Raji (cell line): ENCODE results near the gene ITPR2.

ENCODE experiments used
- POLR2A ChIP-seq: IDR thresholded peaks from 2 replicates; pipeline ENCODE4 v1.6.1; 2011; ENCODE audit warnings: low read depth, low read length, control low read depth; ENCODE audit not compliant: insufficient read depth

The ITPR2 gene

DNA sequence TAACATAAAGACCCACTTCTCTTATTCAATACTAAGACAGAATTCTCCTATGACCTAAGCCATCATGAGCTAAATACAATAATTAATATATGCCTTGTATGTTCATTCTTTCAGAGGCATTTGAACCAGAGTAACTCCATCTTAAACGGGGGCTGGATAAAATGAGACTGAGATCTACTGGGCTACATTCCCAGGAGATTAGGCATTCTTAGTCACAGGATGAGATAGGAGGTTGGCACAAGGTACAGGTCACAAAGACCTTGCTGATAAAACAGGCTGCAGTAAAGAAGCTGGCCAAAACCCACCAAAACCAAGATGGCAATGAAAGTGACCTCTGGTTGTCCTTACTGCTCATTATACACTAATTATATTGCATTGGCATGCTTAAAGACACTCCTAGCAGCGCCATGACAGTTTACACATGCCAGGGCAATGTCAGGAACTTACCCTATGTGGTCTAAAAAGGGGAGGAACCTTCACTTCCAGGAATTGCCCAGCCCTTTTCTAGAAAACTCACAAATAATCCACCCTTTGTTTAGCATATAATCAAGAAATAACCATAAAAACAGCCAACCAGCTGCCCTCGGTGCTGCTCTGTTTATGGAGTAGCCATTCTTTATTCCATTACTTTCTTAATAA, 376.9 kb downstream of the ITPR2 start:
- no peak for TF ChIP-seq POLR2A

DNA sequence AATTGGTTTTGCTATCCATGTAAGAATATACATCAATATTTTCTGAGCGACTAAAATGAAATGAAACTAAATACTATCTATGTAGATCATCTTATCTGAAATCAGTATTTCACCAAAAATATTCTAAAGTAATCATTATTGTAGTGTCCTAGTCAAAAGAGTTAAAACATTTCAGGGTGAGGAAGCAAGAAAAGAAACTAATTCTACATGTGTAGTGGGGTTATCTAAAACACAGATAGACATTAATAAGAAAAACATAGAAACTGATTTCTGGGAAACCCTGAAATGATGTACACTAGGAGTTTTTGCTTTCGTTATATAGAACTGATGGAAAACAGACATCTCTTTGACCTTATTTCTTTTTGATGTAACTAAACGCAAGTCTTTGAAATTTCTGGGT, 379.7 kb downstream of the ITPR2 start:
- TF ChIP-seq POLR2A: no peak

DNA sequence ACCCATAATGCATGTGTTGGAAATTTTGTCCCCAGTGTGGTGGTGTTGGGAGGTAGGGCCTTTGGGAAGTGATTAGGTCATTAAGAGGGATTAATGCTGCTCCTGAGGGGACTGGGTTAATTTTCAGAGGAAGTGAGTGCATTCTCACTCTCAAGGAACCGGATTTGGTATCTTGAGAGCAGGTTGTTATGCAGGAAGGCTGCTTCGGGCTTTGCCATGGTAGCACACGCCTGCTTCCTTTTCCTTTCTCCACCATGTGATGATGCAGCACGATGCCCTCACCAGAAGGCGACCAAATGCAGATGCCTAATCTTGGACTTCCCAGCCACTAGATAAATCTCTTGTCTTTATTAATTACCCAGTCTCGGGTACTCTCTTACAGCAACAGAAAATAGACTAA, 380.5 kb downstream of the ITPR2 start:
- no peak for TF ChIP-seq POLR2A

DNA sequence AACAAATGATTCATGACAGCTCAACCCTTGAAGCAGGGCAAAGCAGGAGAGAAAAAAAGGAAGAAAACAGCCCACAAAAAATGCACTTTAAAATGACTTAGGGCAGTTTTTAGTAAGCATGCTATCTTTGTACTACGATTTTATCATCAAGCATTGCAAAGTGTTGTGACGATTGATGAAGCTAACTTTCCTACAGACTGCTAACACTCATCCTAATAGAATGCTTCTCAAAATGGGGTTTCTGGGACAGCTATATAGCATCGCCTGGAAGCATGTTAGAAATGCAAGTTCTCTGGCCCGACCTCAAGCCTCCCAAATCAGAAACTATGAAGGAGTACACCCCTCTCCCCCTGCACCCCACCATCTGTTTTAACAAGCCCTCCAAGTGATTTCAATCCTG, 381.2 kb downstream of the ITPR2 start:
- no peak for TF ChIP-seq POLR2A

DNA sequence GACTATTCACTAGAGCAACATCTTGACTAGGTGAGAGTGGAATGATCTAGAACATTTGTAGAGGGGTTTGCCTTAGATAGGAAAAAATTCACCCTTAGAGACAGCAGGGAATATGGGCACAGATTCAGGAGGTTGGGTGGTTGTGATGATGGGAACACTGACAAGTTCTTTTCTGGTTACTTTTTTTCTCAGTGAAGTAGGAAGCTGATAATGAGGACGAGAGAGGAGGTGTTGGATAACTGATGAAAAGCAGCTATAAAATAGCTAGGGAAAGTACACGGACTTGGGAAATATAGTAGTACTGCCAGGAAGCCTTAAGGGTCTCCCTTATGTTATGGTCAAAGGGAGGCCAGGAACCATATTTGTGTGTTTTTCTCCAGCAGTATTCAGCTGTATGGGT, 387.1 kb downstream of the ITPR2 start:
- no peak for TF ChIP-seq POLR2A

DNA sequence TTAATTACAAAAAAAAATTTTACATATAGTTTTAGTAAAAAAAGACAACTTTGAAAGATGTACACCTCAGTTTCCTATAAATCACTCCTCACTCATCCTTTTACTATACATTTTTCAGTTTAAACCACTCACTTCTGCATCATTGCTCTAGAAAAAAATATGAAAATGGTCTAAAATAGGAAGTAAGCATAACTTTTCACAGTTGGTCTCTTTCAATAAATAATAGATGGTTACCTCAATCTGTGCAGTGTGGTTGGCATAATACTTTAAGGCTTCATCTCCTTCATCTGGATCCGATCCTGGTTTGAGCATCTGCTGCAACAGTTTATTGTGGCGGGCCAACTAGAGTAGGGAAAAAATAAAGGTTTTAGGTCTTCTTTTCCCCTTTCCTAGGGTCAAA, 389.7 kb downstream of the ITPR2 start:
- no peak for TF ChIP-seq POLR2A

DNA sequence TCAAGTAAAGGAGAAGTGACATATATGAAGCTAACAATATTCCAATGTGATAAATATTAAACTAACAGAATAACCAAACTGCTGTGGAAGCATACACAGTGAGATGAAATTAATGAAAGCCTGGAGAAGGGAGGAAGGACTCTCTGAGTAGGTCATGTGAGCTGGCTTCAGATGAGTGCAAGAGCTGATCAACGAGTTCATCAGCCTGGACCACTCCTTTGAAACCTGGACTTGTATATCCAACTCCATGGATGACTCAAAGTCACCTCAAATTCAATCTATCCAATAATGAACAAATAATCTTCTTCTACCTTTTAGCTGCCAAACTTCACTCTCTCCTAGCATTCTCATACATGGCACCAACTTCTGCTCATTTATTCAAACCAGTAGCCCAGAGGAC, 391.6 kb downstream of the ITPR2 start:
- no peak for TF ChIP-seq POLR2A

DNA sequence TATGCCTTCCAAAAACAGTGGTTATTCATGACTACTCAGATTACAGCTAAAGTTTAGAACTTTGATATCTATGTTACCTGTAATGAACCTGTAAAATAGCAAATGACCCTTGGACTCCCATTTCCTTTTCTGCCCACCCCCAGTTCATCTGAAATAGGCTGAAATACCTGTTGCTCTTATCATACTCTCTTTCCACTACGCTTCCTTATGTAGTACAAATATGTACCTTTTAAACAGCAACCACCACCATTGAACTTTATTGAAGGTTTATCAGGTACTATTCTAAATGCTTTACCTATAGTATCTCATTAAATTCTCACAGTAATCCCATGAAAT, 398.0 kb downstream of the ITPR2 start:
- TF ChIP-seq POLR2A: no peak

DNA sequence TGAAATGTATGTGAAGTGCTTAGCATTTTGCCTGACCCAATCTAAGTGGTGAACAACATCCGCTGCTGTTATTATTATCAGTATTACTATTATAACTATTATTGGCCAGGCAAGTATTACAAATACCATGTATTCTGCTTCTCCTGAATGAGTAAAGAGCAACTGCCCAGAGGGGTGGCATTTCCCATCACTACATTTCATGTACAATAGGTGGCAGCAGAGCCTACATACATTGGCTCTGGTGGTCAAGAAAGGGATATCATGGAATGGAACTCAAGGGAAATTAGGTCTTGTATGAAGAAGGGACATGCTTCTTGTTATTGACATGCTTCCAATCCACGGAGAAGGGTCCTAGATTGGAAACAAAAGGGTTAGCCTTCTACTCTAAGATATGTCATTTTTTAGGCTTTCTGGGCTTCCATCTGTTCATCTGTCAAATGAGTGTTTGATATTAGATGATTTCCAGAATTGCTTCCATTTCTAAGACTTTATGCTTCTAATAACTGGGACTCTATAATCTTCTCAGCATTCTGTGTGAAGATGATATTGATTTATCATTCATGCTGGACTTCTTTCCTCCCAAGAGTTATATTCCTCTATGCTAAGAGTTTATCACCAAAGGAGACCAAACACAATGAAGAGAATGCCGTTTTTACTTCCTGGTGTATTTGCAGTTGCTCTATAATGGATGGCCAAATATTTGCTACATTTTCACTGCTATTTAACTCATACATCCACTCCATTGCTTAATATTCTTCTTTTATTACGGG, 398.5 kb downstream of the ITPR2 start:
- TF ChIP-seq POLR2A: no peak

DNA sequence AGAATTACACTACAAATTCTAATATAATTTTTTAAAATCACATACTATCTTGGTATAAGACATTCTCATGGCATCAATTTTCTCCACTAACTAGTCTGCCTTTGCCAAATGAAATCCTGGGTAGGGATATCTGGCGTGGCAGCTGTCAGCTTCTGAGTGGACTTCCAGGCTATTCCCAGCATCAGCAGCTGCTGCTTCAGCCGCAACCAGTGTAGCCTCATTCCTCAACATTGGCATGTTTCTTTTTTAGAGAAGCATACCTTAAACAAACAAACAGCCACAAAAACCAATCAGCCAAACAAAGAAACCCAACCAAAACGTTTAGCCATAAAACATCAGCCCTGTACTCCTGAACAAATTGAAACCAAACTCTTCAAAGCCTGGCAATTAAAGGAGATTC, 401.8 kb downstream of the ITPR2 start:
- TF ChIP-seq POLR2A: no peak

DNA sequence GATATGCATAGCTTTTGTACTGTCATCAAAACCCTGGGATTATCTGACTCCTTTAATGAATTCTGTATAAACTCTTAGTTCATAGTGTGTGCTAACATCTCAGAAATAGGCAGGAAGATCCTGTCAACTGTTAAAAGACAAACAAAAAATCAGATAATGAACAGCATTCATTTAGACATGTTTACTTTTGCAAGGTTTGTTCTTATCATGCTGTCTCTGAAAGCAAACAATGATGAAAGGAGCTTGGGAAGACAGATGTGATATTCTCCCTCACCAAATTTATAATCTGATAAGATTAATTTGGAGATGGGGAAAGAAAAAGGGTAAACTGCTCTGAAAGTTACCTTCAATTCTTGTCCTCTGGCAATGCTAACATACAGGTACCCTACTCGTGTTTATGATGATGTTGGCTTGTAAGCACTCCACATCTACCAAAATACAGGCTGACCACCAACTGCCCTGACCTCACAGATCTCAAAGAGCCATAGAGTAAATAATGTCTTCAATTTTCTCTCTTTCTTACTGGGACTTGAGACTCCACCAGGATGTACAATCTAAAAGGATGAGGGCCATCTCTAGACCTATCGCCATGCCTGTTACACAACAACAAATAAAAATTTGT, 403.8 kb downstream of the ITPR2 start:
- TF ChIP-seq POLR2A: no peak

DNA sequence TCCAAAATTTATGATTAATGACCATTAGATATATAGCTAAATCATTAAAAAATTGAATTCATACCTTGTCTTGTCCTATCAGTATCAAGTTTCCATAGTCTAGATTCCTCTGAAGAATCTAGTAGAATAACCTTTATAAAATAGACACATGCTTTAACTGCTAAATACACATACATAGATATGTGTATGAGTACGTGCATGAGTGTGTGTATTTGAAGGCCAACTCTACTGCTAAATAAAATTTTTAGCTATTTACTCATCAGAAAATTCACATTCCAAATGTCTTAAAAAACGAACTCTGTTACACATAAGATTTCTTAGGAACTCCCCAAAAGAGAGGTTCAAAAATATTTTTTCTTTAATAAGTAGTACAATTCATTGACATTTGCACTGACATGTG, 404.6 kb downstream of the ITPR2 start:
- TF ChIP-seq POLR2A: no peak

DNA sequence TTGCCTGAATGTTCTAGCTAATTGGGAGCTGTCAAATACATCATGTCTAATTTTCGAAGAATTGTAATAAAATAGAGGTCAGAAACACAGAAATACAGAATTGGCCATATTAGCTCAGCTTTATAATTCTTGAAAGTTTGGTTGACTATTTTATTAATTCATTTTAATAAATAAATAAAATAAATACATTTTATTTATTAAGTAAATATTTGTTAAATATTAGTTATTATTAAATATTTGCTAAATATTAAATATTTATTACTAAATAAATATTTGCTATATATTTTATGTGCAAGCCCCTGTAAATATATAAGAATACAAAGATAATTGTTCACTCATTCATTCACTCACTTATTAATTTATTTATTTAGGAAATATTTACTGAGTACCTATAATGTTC, 406.3 kb downstream of the ITPR2 start:
- TF ChIP-seq POLR2A: no peak

DNA sequence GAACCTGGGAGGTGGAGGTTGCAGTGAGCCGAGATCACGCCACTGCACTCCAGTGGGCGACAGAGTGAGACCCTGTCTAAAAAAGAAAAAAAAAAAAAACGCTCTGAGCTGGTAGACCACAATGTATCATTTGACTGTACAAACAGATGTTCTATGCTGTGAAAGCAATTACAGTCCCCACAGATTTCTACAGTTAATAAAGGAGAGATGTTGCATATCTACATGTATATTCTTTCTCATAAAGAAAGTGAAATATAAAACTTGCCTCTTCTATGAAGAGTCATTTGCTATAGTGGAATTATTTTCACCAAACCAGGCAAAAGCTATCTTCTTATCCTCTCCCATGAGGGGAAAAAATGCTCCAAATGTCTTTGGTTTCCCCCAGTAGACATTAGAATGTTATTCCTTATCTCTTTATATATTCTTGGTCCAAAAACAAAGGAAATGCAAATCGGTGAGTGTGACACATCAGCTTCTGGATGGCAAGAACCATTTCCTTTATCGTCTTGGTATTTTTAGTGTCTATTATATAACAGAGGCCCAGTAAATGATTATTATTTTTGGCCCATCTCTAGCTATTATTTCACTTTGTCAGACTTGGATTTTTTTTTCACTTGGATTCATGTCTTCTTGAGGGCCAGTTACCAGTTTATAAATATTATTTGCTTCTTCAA, 407.3 kb downstream of the ITPR2 start:
- no peak for TF ChIP-seq POLR2A

DNA sequence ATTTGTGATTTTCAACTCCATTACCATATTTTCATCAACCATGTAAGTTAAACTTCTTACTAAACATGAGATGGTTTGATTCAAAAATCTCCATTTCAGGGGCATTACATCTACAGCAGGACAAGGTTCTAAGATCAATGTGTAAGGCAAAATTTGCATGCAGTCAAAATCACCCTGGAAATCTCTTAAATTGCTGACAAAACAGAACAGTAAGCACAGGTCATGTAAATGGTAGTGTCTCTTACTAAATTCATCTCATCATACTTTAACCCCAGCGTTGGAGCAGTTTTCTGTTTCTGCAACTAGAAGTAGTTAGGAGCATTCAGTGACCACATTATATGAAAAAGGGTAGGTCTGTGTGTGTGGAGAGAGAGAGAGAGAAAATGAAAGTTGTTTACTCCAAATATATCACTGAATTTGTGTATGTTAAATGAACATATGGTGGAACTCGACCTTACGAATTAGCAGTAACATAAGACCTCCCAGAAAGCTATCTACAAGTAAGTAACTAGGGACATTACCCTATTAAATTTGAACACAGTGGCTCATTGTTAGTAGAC, 410.1 kb downstream of the ITPR2 start:
- TF ChIP-seq POLR2A: no peak

DNA sequence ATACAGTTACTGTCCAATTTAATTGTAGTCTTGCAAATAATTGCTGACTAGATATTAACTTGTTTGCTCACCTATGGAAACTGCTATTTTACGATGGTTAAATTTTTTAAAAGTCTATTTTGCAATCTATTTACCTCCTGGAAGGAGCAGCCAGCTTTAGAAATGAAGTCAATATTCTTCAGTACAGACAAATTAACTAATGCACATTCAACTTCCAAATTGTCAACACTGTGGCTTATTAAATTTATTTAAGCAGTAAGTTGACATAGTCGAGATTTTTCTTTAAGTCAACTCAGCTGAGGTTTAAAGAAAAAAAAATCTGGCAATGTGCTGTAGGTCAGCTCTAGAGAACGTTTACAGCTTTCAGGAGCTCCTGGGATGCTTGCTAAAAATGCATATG, 416.4 kb downstream of the ITPR2 start:
- TF ChIP-seq POLR2A: no peak
